GM21526 (cell line): ENCODE measurements around the gene NMRK2.
"Not testable (repeated sequence)": the region's sequence is repeated elsewhere in the genome, so short reads cannot be mapped to it uniquely, and the experiment has no call there.

Experiments used
- ATAC-seq: cut with Tn5 transposase; IDR thresholded peaks from one replicate; pipeline ENCODE4 v1.9.1; 2021; ENCODE audit warnings: moderate library complexity; ENCODE audit not compliant: unreplicated experiment, low FRiP score

Gene NMRK2, protein sequence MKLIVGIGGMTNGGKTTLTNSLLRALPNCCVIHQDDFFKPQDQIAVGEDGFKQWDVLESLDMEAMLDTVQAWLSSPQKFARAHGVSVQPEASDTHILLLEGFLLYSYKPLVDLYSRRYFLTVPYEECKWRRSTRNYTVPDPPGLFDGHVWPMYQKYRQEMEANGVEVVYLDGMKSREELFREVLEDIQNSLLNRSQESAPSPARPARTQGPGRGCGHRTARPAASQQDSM

DNA sequence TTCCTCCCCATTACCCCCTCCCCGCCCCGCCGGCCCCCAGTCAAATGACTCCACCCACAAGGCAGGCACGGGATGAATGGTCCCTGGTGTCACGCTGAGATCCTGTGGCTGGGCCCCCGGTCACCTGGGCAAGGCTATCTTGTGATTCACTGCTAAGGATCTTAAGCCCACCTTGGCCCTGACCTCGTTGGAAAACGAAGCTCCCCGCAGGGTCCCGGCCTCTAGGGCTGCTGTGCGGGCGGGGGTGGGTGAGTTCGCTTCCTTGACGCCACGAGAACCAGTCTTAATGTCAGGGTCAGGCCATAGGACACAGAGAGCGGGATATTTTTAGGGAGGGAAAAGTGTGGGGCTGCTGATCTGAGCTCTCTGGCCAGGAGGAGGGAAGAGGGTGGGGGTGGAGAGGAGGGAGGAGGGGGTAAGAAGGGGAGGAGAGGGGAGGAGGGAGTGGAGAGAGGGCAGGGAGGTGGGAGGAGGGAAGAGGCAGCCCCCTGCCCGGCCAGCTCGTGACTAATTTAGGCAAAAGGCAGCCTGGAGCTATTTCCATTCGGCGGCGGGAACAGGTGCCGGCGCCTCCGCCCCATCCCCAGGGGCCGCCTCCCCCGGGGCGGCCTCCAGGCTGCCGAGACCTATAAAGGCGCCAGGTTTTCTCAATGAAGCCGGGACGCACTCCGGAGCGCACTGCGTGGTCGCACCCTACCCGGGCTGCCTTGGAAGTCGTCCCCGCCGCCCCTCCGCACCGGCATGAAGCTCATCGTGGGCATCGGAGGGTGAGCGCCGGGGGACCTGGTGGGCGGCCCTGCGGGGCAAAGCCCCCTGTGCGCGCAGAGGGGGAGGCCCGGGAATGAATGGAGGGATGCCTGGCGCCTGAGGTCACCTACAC is at the start of gene NMRK2:
NMRK2 (plus strand) TSS at position 139 of the 880 bp plus-strand sequence; CDS start at position 742, 603 bp downstream.
- ATAC-seq = no peak

- no peak for ATAC-seq
These were observed 42.3 kb upstream of the NMRK2 start for GRCh38 chr19:3890591-3890990.

DNA sequence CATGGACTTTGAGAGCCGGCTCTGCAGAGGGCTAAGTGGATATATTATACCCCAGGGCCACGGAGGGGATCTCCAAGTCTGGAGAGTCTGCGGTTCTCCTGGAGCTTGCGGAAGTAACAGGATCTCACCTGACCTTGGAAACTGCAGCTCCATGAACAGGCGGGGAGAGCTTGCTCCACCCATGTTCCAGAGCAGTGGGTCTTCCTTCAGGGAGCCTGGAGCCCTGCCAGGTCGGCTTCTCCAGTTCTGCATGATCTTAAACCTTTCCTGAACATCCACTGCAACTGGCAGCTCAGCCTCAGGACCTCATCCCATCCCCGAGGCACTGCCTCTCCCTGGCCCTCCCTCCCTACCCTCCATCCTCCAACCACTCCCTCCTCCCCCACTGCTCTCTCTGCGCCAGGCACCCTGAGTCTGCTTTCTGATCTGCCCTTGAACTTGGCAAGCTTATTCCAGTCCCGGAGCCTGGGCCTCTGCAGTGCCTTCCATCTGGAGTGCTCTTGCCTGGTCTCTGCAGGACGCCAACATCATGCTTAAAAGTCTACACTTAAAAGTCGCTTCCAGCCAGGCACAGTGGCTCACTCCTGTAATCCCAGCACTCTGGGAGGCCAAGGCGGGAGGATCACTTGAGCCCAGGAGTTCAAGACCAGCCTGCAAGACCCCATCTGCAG is 39.2 kb upstream of the NMRK2 start:
- ATAC-seq = no peak

GRCh38 chr19:3894959-3895358 is 37.9 kb upstream of the NMRK2 start:
- not testable (repeated sequence) for ATAC-seq

DNA sequence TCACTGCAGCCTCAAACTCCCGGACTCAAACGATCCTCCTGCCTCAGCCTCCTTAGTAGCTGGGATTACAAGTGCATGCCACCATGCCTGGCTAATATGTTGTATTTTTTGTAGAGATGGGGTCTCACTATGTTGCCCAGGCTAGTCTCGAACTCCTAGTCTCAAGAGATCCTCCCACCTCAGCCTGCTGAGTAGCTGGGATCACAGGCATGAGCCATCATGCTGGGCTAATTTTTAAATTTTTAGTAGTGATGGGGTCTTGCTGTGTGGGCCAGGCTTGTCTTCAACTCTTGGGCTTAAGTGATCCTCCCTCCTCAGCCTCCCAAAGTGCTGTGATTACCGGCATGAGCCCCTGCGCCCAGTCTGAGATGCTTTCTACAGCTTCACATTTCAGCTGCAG is 37.1 kb upstream of the NMRK2 start:
- no peak for ATAC-seq

DNA sequence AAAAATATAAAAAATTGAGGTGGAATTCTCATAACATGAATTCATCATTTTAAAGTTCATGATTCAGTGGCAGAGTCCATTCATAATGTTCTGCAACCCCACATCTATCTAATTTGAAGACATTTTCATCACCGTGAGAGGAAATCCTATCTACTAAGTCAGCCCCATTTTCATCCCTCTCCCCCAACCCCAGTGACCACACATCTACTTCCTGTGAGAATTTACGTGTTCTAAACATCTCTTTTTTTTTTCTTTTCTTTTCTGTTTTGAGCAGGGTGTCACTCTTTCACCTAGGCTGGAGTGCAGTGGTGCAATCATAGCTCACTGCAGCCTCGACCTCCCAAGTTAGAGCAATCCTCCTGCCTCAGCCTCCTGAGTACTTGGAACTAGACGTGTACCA is 34.9 kb upstream of the NMRK2 start:
- no peak for ATAC-seq

GRCh38 chr19:3898426-3898825 is 34.4 kb upstream of the NMRK2 start:
- ATAC-seq = no peak

DNA sequence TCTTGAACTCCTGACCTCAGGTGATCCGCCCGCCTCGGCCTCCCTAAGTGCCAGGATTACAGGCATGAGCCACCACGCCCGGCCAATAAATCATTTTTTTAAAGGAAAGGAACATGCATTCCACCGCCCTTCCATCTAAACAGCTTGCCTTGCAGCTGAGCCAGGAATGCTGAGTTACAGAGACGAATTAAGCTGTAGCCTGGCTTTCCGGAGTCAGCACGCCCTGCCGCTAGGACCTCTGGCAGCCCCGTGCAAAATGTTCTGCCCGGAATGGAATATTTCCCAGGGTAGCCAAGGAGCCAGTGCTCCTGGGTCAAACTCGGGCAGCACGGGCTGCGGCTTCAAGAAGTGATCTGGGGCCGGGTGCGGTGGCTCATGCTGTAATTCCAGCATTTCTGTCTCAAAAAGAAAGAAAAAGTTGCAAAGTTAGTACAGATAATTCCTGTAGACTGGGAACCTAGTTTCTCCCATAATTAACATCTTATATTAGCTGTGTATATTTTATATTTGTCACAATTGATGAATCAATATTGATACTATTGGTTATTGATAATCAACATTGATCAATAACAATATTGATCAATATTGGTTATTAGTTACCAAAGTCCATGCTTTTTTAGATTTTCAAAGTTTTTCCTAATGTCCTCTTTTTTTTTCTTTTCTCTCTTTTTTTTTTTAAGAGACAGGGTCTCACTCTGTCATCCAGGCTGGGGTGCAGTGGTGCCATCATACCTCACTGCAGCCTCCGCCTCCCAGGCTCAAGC is 33.2 kb upstream of the NMRK2 start:
- ATAC-seq = no peak

GRCh38 chr19:3902317-3902973 is 30.4 kb upstream of the NMRK2 start:
- no peak for ATAC-seq

DNA sequence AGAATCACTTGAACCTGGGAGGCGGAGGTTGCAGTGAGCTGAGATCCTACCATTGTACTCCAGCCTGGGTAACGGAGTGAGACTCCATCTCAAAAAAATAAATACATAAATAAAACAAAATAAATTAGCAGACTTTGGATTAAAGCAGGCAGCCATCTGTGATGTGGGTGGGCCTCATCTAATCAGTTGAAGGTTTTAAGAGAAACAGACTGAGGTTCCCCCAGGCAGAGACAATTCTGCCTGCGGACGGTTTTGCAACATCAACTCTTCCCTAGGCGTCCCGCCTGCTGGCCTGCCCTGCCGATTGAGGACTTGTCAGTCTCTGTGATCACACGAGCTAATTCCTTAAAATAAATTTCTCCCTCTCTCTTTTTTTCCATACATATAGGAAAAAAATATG is 28.6 kb upstream of the NMRK2 start:
- ATAC-seq = no peak

DNA sequence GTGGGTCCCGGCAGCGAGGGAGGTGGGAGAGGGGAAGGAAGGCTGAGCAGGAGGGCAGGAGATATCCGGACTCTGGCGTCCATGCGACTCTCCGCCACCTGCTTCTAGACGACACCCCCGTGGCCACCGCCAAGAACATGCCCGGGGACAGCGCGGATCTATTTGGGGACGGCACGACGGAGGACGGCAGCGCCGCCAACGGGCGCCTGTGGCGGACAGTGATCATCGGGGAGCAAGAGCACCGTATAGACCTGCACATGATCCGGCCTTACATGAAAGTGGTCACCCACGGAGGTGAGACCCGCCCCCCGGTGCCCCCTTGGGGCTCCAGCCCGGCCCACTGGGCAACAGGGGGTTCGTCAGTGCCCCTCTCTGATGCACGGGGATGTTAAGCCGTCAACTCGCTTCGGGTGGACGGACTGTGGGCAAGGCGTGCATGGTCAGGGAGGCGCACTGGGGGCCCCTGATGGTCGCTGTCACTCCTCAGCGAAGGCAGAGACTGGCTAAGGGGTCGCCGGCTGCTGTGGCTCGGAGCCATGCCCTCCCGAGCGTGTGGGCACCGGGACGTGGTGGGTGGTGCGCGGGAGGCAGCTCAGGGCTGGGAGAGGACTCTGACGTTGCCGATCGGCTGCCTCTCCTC is 25.1 kb upstream of the NMRK2 start:
- ATAC-seq = no peak

DNA sequence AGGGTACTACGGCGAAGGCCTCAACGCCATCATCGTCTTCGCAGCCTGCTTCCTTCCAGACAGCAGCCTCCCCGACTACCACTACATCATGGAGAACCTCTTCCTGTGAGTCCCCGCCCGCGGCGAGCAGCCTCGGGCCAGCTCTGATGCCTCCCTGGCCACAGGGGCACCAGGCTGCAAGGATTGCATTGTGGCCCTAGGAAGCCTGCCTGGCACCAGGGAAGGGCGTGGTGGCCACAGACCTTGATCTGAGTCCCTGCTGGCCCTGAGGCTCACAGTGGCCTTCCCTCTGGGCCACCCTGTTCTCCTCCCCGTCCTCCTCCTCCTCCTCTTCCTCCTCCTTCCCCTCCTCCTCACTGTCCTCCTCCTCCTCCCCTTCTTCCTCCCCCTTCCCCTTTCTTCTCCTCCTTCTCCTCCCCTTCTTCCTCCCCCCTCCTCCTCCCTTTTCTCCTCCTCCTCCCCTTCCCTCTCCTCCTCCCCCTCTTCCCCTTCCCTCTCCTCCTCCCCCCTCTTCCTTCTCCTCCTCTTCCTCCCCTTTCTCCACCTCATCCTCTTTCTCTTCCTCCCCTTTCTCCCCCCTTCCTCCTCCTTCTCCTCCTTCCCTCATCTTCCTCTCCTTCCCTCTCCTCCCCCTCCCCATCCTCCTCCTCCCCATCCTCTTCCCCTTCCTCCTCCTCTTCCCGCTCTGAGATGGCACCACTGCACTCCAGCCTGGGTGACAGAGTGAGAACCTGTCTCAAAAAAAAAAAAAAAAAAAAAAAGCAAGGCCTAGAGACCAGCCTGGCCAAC is 24.4 kb upstream of the NMRK2 start:
- no peak for ATAC-seq

DNA sequence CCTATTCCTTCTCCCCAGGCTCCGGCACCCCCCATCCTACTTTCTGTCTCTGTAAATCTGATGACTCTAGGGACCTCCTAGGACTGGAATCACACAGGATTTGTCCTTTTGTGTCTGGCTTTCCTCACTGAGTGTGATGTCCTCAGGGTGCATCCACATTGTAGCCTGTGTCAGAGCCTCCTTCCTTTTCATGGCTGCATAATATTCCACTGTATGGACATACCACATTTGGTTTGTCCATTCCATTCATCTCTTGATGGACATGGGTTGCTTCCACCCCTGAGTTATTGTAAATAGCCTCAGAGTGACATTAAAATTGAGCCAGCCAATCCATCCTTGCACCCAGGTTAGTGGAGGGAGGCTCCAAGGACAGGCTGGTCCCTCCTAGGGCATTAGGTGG is 22.8 kb upstream of the NMRK2 start:
- ATAC-seq = no peak

DNA sequence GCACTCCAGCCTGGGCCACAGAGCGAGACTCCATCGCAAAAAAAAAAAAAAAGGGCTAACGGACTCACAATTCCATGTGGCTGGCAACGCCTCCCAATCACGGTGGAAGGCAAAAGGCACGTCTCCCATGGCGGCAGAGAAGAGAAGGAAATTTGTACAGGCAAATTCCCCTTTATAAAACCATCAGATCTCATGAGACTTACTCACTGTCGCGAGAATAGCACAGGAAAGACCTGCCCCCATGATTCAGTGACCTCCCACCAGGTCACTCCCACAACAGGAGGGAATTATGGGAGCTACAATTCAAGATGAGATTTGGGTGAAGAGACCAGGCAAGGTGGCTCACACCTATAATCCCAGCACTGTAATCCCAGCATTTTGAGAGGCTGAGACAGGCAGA is 18.7 kb upstream of the NMRK2 start:
- no peak for ATAC-seq

GRCh38 chr19:3916033-3916432 is 16.8 kb upstream of the NMRK2 start:
- no peak for ATAC-seq

- ATAC-seq = no peak
These were observed 13.1 kb upstream of the NMRK2 start for GRCh38 chr19:3919793-3920192.

GRCh38 chr19:3923096-3923758 is 9.6 kb upstream of the NMRK2 start:
- no peak for ATAC-seq

DNA sequence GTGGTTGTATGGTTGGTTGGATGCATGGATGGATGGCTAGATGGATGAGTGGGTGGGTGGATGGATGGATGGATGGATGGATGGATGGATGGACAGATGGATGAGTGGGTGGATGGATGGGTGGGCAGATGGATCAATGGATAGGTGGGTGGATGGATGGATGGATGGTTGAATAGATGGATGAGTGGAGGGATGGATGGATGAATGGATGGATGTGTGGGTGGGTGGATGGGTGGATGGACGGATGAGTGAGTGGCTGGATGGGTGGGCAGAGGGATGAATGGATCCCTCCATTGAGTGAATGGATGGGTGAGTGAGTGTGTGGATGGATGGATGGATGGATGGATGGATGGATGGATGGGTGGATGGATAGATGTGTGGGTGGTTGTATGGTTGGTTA is 9.0 kb upstream of the NMRK2 start:
- no peak for ATAC-seq
